Suprapubic skin (tissue), 4 donors: ENCODE measurements around the gene KIRREL3. TPM values are rescaled to one million over a fixed set of nuclear protein-coding genes. Genes with fewer than 3 reads are reported as not detected.

Experiments
- DNase-seq, 2 donors: peaks; one replicate each; pipeline ENCODE4 v3.0.0-alpha.2; 2019; ENCODE audit warnings: low spot score in 2 of 2
- H3K27ac ChIP-seq: fragments of 200-600 bp; sonication (generic); one replicate; pipeline ENCODE4 v1.5.1; 2019
- H3K27me3 ChIP-seq: fragments of 200-600 bp; sonication (generic); one replicate; pipeline ENCODE4 v1.5.1; 2019
- H3K36me3 ChIP-seq: fragments of 200-600 bp; sonication (generic); one replicate; pipeline ENCODE4 v1.5.1; 2019
- H3K4me1 ChIP-seq: fragments of 200-600 bp; sonication (generic); one replicate; pipeline ENCODE4 v1.5.1; 2019
- H3K4me3 ChIP-seq: fragments of 200-600 bp; sonication (generic); one replicate; pipeline ENCODE4 v1.5.1; 2019; ENCODE audit warnings: mild to moderate bottlenecking
- H3K9me3 ChIP-seq: fragments of 200-600 bp; sonication (generic); one replicate; pipeline ENCODE4 v1.5.1; 2019
- CTCF ChIP-seq, 2 donors: fragments of 200-600 bp in 1 of 2; fragments of 450-650 bp in 1 of 2; sonication (generic) in 1 of 2; IDR thresholded peaks; one replicate each; pipeline ENCODE4 v1.5.1; 2016 to 2019; ENCODE audit warnings: antibody characterized with exemption in 2 of 2, mild to moderate bottlenecking in 1 of 2, moderate library complexity in 1 of 2
- EP300 ChIP-seq: sonication (generic); formaldehyde crosslinking; IDR thresholded peaks from one replicate; pipeline ENCODE4 v1.6.1; 2017; ENCODE audit warnings: antibody characterized with exemption
- POLR2A ChIP-seq, 2 donors: fragments of 450-650 bp; IDR thresholded peaks; one replicate each; pipeline ENCODE4 v1.6.1; 2017; ENCODE audit warnings: antibody characterized with exemption in 2 of 2, mild to moderate bottlenecking in 2 of 2, moderate library complexity in 2 of 2
- POLR2AphosphoS5 ChIP-seq, 3 donors: sonication (generic); formaldehyde crosslinking; IDR thresholded peaks; one replicate each; pipeline ENCODE4 v1.6.1; 2017; ENCODE audit warnings: antibody characterized with exemption in 3 of 3
- WGBS: methylation state at CpG from one replicate; pipeline ENCODE4 v1.1.5; 2018; 5-methylcytosine and 5-hydroxymethylcytosine counted together
- total RNA-seq, 4 donors: library from RNA; depleted of rRNA; stranded (reverse); fragments of >200 nt; gene quantifications; one replicate each; pipeline ENCODE4 v1.1.0, GENCODE V29; 2016

The KIRREL3 gene
- total RNA-seq, 4 donors from 2014 or later: 0.17 TPM; not detected in 3

- Histone ChIP-seq H3K4me3 (no peak overlapping the region), H3K4me1 (no peaks in the 10 kb centered on the region), H3K36me3 (no peaks in the 10 kb centered on the region), H3K9me3 (no peaks in the 10 kb centered on the region), H3K27me3 (peaks cover 3% of the 10 kb centered on the region), H3K27ac (no peak overlapping the region)
- WGBS: 91% methylated on average over 3 of the region's 3 CpGs
- no peak for DNase-seq
- TF ChIP-seq POLR2A (IDR thresholded peaks at IDR 0.05) (no peak), POLR2AphosphoS5 (IDR thresholded peaks at IDR 0.05) (no peak), EP300 (no peak), CTCF (IDR thresholded peaks at IDR 0.05) (no peak)
These were observed 336.6 kb downstream of the KIRREL3 start for GRCh38 chr11:126663749-126664592.

GRCh38 chr11:126662035-126662790 is 338.4 kb downstream of the KIRREL3 start:
- no peak for TF ChIP-seq POLR2AphosphoS5 (IDR thresholded peaks at IDR 0.05)
- no peak for TF ChIP-seq CTCF (IDR thresholded peaks at IDR 0.05)
- no peak for TF ChIP-seq EP300
- no peak for TF ChIP-seq POLR2A (IDR thresholded peaks at IDR 0.05)
- WGBS: 85% methylated on average over 8 of the region's 8 CpGs
- Histone ChIP-seq H3K4me1 (no peaks in the 10 kb centered on the region), H3K4me3 (no peak overlapping the region), H3K27ac (no peak overlapping the region), H3K27me3 (no peaks in the 10 kb centered on the region), H3K9me3 (no peaks in the 10 kb centered on the region), H3K36me3 (no peaks in the 10 kb centered on the region)
- DNase-seq: no peak

GRCh38 chr11:126660761-126661425 is 339.7 kb downstream of the KIRREL3 start:
- DNase-seq: no peak
- WGBS: 79% methylated on average over 2 of the region's 2 CpGs
- TF ChIP-seq EP300 (no peak), CTCF (IDR thresholded peaks at IDR 0.05) (no peak), POLR2A (IDR thresholded peaks at IDR 0.05) (no peak), POLR2AphosphoS5 (IDR thresholded peaks at IDR 0.05) (no peak)
- H3K9me3 ChIP-seq: no peaks in the 10 kb centered on the region
- no peaks in the 10 kb centered on the region for H3K27me3 ChIP-seq
- no peak overlapping the region for H3K4me3 ChIP-seq
- H3K27ac ChIP-seq: no peak overlapping the region
- H3K4me1 ChIP-seq: no peaks in the 10 kb centered on the region
- no peaks in the 10 kb centered on the region for H3K36me3 ChIP-seq

GRCh38 chr11:126660321-126660720 is 340.2 kb downstream of the KIRREL3 start:
- 54% methylated on average over 5 of the region's 5 CpGs for WGBS
- Histone ChIP-seq H3K36me3 (no peaks in the 10 kb centered on the region), H3K27ac (no peak overlapping the region), H3K27me3 (no peaks in the 10 kb centered on the region), H3K4me1 (peaks cover 4% of the 10 kb centered on the region), H3K9me3 (no peaks in the 10 kb centered on the region), H3K4me3 (no peak overlapping the region)
- no peak for DNase-seq
- TF ChIP-seq CTCF (IDR thresholded peaks at IDR 0.05) (no peak), POLR2A (IDR thresholded peaks at IDR 0.05) (no peak), POLR2AphosphoS5 (IDR thresholded peaks at IDR 0.05) (no peak), EP300 (no peak)
